Hindlimb muscle (tissue), 1 donor: Measurements from ENCODE around the gene PPIA. TPM values are rescaled to one million over a fixed set of nuclear protein-coding genes. Genes with fewer than 3 reads are reported as not detected.
A peak's percentile ranks its signal among the peaks of the same experiment; 100 is the strongest.
"Not testable (repeated sequence)": the region's sequence is repeated elsewhere in the genome, so short reads cannot be mapped to it uniquely, and the experiment has no call there.

Experiments used
- DNase-seq: peaks from one replicate; pipeline ENCODE4 v3.0.0-alpha.2; 2013
- polyA plus RNA-seq: library from polyadenylated mRNA; unstranded; fragments of 120-200 nt; gene quantifications from one replicate; pipeline ENCODE4 v1.2.1, GENCODE V29; 2013; ENCODE audit not compliant: insufficient read length

The PPIA gene
- polyA plus RNA-seq, 1 donor, result 647 TPM

- no peak for DNase-seq
Observed at GRCh38 chr7:44764081-44764480, 32.4 kb upstream of the PPIA start.

GRCh38 chr7:44764665-44765578 is 31.6 kb upstream of the PPIA start:
- no peak for DNase-seq

DNA sequence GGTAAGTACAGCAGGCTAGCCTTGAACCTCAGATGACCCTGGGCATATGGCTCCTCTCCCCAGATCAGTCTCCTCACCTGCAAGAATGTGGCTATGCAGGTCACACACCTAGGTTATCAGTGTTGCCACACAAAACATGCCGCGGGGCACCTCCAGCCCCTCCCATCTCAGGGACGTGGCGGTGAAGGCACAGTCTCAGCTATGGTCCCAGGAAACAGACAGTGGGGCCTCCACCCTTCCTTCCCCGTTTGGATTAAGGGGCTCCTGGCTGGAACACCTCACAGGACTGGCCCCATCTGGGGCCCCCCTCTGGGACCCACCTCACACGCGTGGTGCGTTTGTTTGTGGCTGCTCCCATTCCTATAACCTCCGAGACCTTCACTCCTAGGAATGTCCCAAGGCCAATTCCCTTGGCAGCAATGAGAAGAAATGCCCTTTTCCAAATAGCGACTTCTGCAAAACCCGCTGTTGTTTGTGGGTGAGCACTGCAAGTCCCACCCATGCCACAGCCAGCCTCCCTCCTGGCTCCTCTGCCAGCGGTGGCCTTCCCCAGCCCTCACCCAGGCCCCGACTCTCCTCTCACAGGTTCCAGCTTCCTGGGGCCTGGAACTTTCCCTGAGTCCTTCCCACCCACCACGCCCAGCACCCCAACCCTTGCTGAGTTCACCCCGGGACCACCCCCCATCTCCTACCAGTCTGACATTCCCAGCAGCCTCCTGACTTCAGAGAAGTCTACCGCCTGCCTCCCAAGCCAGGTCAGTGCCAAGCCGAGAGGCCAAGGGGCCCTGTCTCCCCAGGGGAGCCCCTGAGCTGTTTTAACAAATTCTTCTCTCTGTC is 30.7 kb upstream of the PPIA start:
- DNase-seq, result no peak

DNA sequence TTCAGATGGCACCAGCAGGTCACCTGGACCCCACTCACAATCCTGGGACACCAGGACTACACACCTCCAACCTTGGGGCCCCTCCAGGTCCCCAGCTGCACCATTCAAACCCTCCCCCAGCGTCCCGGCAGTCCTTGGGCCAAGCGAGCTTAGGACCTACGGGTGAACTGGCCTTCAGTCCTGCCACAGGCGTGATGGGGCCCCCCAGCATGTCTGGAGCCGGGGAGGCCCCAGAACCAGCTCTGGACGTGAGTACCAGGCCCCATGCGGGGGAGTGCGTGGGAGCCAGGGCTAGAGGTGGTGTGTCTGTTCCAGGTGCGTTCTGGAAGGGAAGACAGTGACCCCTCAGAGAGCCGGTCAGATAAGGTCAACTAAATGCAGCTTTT is 30.1 kb upstream of the PPIA start:
- DNase-seq, result no peak

DNA sequence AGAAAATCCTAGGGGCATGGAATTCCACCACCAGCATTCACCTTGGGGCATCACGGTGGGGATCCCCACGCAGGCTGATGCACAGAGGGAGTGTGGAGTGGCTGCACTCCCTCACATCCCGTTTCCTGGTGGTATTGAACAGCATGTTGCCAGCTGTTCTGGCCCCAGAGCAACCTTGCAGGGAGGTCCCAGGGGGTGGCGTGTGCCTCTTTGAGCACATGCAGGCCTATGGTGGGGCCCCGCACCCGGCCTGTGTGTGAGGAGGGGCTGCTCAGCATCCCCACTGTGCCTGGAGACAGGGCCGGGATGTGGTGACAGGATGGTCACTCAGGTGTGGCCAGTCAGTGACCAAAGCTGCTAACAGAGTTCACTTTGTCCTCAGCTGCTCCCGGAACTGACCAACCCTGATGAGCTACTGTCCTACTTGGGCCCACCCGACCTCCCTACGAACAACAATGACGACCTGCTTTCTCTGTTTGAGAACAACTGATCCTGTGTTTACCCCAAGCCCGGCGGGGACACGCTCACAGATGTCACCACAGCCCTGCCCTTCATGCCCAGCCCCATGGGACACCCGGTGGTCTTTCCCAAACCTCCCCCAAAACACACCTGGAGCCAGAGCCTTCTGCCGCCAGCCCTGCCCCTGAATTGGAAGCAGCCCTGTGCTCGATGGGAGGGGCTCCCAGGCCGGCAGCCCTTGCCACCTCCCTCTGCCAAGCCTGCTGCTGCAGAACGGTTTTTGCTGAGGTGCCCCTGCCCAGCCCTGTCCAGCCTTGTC is 29.2 kb upstream of the PPIA start:
- no peak for DNase-seq

DNA sequence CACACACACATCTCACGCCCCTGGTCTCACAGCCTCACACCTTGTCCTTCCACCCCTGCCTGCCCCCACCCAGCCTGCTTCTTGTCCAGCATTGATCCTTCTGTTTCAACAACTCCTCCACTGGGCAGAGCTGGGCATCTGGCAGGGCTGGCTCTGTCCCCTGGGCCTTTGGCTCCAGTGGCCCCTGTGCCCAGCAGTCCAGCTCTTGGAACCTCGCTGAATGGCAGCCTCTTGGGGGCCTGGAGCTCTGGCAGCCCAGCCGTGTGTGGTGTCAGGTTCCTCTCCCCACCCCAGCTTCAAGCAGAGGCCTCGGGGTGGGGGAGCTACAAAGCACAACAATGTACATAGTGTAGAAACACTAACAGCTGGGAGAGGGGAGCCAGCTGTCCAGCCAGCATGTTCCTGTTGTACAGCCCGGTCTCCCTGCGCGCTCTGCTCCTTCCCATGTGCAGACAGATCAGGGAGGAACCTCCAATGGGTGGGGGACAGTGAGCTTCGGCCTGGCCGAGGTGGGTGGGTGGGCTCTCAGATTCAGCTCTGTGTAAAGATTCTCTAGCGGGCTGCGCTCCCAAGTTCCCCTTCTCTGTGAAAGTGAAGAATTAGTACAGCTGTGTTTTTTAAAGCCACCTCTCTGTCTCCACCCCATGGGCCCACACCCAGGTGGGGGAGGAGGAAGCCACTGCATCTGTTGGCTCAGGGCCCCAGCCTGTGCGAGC is 28.4 kb upstream of the PPIA start:
- peak; percentile 86 for DNase-seq

DNA sequence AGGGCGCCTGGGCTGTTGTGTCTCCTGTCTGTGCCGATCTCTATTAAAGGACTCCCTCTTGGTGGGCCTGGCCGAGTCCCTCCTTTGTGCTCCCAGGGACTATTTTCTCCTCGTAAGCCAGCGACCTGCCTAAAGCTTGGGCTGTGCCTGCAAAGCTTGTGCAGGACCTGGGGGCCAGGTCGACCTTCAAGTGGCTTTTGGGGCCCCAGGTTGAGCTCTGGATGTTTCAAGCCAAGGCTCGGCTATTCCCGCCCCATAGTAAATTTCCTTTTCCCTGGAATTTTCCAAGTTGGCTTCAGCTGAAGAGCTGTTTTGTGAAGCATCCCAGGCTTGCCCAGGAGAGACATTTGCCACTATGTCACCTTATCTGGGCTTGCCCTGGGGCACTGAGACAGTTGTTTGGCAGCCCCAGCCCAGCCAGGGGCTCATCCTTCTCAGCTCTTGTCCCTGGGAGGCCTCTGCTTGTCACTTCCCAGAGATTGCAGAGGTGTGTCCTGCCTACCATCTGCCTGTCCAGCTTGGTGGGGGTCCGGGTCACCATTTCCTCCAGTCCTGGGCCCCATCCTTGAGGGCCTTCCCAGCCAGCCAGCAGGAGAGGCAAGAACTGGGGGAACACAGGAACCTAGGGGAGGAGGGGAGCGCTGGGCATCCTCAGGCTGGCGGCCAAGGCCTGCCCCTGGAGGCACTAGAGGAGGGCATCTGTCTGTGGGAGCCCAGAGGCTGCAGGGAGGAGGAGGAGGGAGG is 27.7 kb upstream of the PPIA start:
- DNase-seq, result no peak

DNA sequence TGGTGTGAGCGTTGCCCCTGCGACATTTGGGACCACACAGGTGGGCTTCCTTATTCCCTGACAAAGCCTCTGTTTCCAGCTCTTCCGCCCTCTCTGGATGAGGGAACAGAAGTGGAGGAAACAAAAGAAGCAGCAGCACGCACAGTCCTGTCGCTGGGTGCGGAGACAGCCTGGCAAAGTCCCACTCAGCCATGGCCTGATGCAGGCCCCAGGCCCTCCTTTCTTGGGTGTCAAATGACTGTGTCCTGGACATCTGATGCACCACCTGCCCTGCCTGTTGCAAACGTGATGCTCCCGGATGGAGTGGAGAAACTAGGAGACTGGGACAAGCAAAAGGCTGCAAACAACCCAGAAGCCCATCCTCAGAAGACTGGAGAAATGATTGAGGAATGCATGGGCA is 27.1 kb upstream of the PPIA start:
- DNase-seq, result no peak

GRCh38 chr7:44769776-44770294 is 26.6 kb upstream of the PPIA start:
- no peak for DNase-seq

DNA sequence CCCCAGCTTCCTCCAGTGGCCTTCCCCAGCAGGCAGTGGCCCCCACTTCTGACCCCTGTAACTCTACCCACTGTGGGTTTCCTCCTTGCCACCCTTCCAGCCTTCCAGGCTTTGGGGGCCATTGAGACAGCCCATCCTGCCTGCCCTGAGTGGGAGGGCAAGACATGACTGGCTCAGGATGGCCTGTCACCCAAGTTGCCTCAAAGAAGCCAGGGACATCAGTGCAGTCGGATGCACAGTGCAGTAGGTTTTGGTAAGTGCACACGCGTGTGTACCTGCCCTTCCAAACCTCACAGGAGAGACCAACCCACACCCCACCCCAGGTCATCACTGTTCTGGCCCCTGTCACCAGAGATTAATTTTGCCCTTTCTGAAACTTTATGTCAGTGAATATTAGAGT is 25.1 kb upstream of the PPIA start:
- no peak for DNase-seq

DNA sequence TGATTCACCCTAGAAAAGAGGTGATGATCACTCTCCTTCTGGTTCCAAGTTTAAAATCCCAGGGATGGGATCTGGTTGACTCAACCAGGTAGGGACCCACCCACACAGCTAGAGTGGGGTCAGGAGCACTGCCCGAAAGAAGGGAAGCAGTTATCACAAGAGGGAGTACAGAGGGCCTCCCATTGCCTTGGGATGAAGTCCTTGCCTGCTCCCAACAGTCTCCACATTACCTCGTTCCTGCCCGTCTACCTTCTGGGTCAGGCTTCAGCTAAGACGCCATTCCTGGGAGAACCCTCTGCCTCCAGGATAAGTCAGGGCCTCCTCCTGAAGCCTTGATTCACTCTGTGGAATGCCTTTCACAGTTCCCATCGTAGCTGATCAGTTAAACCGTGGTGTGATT is 24.0 kb upstream of the PPIA start:
- no peak for DNase-seq

DNA sequence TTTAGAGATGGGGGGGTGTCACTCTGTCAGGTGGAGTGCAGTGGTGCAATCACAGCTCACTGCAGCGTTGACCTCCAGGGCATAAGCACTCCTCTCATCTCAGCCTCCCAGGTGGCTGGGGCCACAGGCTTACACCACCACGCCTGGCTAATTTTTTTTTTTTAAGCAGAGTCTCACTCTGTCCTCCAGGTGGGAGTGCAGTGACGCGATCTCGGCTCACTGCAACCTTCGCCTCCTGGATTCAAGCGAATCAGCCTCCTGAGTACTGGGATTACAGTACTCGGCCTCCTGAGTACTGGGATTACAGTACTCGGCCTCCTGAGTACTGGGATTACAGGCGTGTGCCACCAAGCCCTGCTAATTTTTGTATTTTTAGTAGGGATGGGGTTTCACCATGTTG is 23.6 kb upstream of the PPIA start:
- DNase-seq, result no peak

- not testable (repeated sequence) for DNase-seq
Observed at GRCh38 chr7:44774486-44774885, 22.0 kb upstream of the PPIA start.

DNA sequence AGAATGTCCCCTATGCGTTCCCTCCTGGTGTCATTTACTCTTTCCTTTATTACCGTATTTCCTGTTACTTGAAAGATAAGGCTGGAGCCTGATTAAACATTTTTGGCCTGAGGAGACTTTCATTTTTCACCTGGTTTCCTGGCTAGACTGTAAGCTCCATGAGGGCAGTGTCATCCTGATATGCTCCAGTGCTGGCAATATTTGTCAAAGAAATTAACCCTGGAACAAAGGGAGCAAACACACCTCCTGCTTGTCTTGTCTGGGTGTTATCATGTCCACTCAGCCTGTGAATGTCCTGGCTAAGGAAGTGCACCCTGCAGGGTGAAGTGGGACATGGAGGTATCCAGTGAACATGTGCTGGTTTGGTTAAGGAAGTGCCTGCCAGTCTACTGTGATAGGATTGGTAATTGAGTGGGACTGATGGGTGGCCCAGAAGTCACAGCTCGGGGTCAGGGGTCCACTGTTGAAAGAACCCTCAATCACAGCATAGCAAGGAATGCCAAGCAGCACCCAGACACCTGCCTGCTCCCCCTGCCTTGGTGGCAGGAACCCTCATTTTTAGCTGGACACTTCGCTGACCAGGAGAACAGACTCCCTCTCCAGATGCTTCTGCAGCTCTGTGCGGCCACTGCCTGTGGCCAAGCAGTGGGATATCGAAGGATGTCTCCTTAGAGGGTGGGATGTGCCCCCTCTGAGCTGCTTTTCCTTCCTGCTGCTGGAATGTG is 20.9 kb upstream of the PPIA start:
- no peak for DNase-seq

GRCh38 chr7:44776211-44776610 is 20.3 kb upstream of the PPIA start:
- DNase-seq, result no peak

DNA sequence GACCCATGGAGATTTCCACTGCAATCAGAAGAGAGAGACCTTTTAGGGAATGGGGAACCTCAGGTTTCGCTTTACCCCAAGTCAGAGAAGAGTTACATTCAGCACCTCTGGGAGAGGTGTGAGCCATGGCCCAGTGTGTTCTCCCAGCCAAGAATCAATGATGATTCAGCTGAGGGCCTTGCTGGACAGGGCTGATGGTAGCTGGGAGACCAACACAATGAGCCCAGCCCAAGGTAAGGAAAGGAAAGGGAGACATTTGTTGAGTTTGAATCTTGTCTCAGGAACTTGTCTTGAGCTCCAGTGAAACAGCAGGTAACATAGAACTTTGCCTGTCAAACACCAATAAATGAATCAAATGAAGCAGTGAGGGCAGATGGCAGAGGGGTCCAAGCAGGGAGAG is 14.0 kb upstream of the PPIA start:
- DNase-seq, result no peak

GRCh38 chr7:44783407-44783806 is 13.1 kb upstream of the PPIA start:
- DNase-seq, result no peak

- no peak for DNase-seq
Observed at GRCh38 chr7:44784364-44784763, 12.1 kb upstream of the PPIA start.

- not testable (repeated sequence) for DNase-seq
Observed at GRCh38 chr7:44785218-44785617, 11.3 kb upstream of the PPIA start.

DNA sequence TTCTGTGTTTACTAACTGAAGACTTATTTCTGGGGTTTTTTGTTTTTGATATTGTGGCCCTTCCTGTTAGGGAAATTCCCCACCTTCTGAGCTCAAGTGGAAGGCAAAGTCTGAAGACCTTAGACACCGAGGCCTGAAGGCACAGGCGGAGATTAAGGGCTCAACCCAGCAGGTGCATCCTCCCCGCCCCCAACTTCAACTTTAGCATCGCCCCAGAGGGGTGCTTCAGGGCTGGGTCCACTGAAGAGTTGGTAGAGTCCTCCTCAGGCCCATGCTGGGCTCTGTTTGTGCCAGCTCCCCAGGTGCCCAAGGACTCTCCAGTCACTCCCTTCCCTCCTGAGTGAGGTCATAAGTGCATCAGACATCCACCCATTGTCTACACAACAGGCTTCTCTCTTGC is 9.4 kb upstream of the PPIA start:
- no peak for DNase-seq

GRCh38 chr7:44787762-44788161 is 8.7 kb upstream of the PPIA start:
- no peak for DNase-seq
